Ovary (tissue), 9 donors: Measurements from ENCODE around the gene DDX6. TPM values are rescaled to one million over a fixed set of nuclear protein-coding genes. Genes with fewer than 3 reads are reported as not detected.
"Not testable (repeated sequence)": the region's sequence is repeated elsewhere in the genome, so short reads cannot be mapped to it uniquely, and the experiment has no call there.

ENCODE experiments used
- DNase-seq, 5 donors: peaks; one replicate each; pipeline ENCODE4 v3.0.0-alpha.2; 2019 to 2020
- H3K27ac ChIP-seq, 2 donors: fragments of 200-600 bp; one replicate each; pipeline versions ENCODE4 v1.5.1 to v1.8.0; 2019 to 2022
- H3K27me3 ChIP-seq: fragments of 200-600 bp; one replicate; pipeline ENCODE4 v1.8.0; 2022
- H3K36me3 ChIP-seq: fragments of 200-600 bp; sonication (generic); one replicate; pipeline ENCODE4 v1.5.1; 2019
- H3K4me1 ChIP-seq: one replicate; pipeline ENCODE4 v1.8.1; 2013; ENCODE audit warnings: mild to moderate bottlenecking, moderate library complexity; ENCODE audit not compliant: insufficient read depth
- H3K4me3 ChIP-seq: fragments of 200-600 bp; sonication (generic); one replicate; pipeline ENCODE4 v1.5.1; 2017
- H3K9me3 ChIP-seq, 2 donors: fragments of 200-600 bp in 1 of 2; sonication (generic) in 1 of 2; one replicate each; pipeline versions ENCODE4 v1.5.1 to v1.8.1; 2013 to 2019; ENCODE audit warnings: mild to moderate bottlenecking in 1 of 2, moderate library complexity in 1 of 2
- EP300 ChIP-seq: sonication (generic); formaldehyde crosslinking; IDR thresholded peaks from one replicate; pipeline ENCODE4 v1.6.1; 2017; ENCODE audit warnings: antibody characterized with exemption
- POLR2A ChIP-seq: fragments of 450-650 bp; IDR thresholded peaks from one replicate; pipeline ENCODE4 v1.6.1; 2017; ENCODE audit warnings: antibody characterized with exemption, mild to moderate bottlenecking, moderate library complexity
- WGBS, 3 donors: extraction: QIAGEN DNeasy Blood & Tissue Kit in 1 of 3; methylation state at CpG; one replicate each; pipeline versions ENCODE4 v1.1.5 to v1.1.7; 2013 to 2017; 5-methylcytosine and 5-hydroxymethylcytosine counted together
- intact Hi-C, 4 donors: fragments of 100-400 bp; cut with DNase I; formaldehyde crosslinking; loops; one replicate each; pipeline versions ENCODE4 v1.11.0 to v1.15.1; 2022 to 2023
- polyA plus RNA-seq, 2 donors: library from polyadenylated mRNA; stranded (reverse); fragments of 200-250 nt in 1 of 2; fragments of 350-450 nt in 1 of 2; fragmentation: Illumina TruSeq in 1 of 2; extraction: RNeasy Lipid Tissue Mini Kit (QIAGEN cat#74804) in 1 of 2; gene quantifications; one replicate each; pipeline ENCODE4 v1.2.3, GENCODE V29; 2013 to 2014
- total RNA-seq, 7 donors: library from RNA; depleted of rRNA in 2 of 7; stranded (reverse); fragments of >200 nt in 2 of 7; fragmentation: NEBNext Ultra II Directional in 3 of 7; extraction: Animal tissue kit (Norgen Biotek cat#: 25700) in 3 of 7; gene quantifications; one replicate each; pipeline versions ENCODE4 v1.1.0 to v1.2.4, GENCODE V29; 2016 to 2023
- TF ChIP-seq, protein P1 (sequence below), 3 donors: fragments of 450-650 bp in 2 of 3; fragments of 200-600 bp in 1 of 3; IDR thresholded peaks; one replicate each; pipeline versions ENCODE4 v1.5.1 to v1.8.0; 2016 to 2022; ENCODE audit warnings: antibody characterized with exemption in 3 of 3, mild to moderate bottlenecking in 1 of 3
- donor health status: DM: no; HTN: no; CAD: no; lungs with moderate emphysema.
- donor health status: DM: no; HTN: no; CAD: no.
- donor health status: Bipolar disorder and iron deficiency.
- donor health status: DM: yes; HTN: yes; CAD: no.
- donor health status: DM: no; HTN: no; CAD: no.
- donor health status: DM: yes; HTN: yes; CAD: no.

The DDX6 gene
- total and polyA plus RNA-seq, 9 donors: 33.9 to 212 (median 143) TPM

DNA sequence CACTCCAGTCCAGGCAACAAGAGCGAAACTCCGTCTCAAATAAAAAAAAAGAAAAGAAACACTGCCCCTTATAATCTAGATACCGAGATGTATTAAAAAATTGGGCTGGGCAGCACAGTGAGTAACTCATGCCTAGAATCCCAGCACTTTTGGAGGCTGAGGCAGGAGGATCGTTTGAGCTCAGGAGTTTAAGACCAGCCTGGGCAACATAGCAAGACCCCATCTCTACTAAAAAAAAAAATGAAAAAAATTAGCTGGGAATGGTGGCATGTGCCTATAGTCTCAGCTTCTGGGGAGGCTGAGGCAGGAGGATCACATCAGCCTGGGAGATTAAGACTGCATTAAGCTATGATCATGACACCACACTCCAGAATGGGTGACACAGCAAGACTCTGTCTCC lies 24.9 kb downstream of the DDX6 start:
- no peak for DNase-seq
- Histone ChIP-seq H3K36me3 (no peaks in the 10 kb centered on the region), H3K9me3 (no peaks in the 10 kb centered on the region), H3K27ac (no peak overlapping the region), H3K4me1 (peaks cover 10% of the 10 kb centered on the region), H3K27me3 (no peaks in the 10 kb centered on the region), H3K4me3 (no peak overlapping the region)
- intact Hi-C loops: no loop called here
- no peak for TF ChIP-seq POLR2A
- TF ChIP-seq, protein P1, sequence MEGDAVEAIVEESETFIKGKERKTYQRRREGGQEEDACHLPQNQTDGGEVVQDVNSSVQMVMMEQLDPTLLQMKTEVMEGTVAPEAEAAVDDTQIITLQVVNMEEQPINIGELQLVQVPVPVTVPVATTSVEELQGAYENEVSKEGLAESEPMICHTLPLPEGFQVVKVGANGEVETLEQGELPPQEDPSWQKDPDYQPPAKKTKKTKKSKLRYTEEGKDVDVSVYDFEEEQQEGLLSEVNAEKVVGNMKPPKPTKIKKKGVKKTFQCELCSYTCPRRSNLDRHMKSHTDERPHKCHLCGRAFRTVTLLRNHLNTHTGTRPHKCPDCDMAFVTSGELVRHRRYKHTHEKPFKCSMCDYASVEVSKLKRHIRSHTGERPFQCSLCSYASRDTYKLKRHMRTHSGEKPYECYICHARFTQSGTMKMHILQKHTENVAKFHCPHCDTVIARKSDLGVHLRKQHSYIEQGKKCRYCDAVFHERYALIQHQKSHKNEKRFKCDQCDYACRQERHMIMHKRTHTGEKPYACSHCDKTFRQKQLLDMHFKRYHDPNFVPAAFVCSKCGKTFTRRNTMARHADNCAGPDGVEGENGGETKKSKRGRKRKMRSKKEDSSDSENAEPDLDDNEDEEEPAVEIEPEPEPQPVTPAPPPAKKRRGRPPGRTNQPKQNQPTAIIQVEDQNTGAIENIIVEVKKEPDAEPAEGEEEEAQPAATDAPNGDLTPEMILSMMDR (IDR thresholded peaks at IDR 0.05): no peak
- no peak for TF ChIP-seq EP300
- WGBS, 3 donors: 86 to 96% (median 89%) methylated on average over 4 of the region's 4 CpGs

DNA sequence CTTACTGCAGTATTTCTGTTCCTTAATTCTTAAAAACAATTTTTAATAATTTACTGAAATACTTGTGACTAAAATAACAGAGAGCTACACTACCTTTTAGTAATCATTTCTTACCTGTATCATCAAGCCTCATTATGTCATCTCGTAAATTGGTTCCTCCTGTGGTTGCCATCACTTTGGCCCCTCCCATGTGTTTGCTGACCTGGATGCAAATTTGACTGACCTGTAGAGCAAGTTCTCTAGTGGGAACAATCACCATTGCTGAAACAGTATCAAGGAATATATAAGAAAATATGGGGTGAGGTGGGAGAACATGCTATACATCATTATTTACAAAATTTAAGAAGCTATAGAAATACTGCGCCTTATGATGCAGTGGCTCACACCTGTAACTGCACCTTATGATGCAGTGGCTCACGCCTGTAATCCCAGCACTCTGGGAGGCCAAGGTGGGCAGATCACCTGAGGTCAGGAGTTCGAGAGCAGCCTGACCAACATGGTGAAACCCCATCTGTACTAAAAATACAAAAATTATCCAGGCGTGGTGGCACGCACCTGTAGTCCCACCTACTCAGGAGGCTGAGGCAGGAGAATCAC lies 25.8 kb downstream of the DDX6 start:
- 84 to 94% (median 87%) methylated on average over 6 of the region's 6 CpGs for WGBS, 3 donors
- H3K4me1 ChIP-seq, H3K9me3 ChIP-seq, H3K36me3 ChIP-seq, DNase-seq, intact Hi-C loops, H3K27ac ChIP-seq, H3K27me3 ChIP-seq, H3K4me3 ChIP-seq: not testable (repeated sequence)

DNA sequence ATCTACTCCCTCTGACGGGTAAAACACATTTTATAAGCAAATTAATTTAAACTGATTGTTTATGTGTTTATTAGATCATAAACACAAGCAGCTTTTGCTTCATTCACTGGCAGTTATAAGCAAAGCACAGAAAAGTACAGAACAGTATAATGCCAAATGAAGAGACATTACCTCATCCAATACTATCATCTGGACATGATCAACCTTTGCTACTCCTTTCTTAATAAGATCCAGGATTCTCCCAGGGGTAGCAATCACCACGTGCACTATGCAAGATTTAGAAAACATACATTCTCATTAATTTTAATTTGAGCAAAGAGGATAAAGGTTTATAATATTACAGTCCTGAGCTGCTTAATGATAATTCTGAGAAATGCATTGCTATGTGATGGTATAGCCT lies 27.9 kb downstream of the DDX6 start:
- 55 to 66% (median 60%) methylated on average over 2 of the region's 2 CpGs for WGBS, 3 donors

DNA sequence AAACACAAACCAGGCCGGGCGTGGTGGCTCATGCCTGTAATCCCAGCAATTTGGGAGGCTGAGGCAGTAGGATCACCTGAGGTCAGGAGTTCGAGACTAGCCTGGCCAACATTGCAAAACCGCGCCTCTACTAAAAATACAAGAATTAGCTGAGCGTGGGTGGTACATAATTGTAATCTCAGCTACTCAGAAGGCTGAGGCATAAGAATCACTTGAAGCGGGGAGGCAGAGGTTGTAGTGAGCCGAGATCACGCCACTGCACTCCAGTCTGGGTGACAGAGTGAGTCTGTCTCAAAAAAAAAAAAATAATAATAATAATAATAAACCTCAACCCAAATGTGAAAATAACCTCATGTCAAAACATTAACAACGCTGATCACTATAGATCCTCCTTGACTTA lies 29.0 kb downstream of the DDX6 start:
- H3K4me1 ChIP-seq, intact Hi-C loops, H3K4me3 ChIP-seq, H3K27ac ChIP-seq, H3K9me3 ChIP-seq, DNase-seq, H3K36me3 ChIP-seq, H3K27me3 ChIP-seq: not testable (repeated sequence)
- 87 to 91% (median 90%) methylated on average over 10 of the region's 10 CpGs for WGBS, 3 donors

More for the DNA sequence above, 27.9 kb downstream of the DDX6 start:
- Histone ChIP-seq H3K4me1 (no peaks in the 10 kb centered on the region), H3K27me3 (no peaks in the 10 kb centered on the region), H3K36me3 (no peaks in the 10 kb centered on the region), H3K27ac (no peak overlapping the region), H3K9me3 (no peaks in the 10 kb centered on the region), H3K4me3 (no peak overlapping the region)
- TF ChIP-seq, protein P1 (IDR thresholded peaks at IDR 0.05): no peak
- TF ChIP-seq EP300: no peak
- no peak for TF ChIP-seq POLR2A
- intact Hi-C loops: no loop called here
- DNase-seq: no peak

DNA sequence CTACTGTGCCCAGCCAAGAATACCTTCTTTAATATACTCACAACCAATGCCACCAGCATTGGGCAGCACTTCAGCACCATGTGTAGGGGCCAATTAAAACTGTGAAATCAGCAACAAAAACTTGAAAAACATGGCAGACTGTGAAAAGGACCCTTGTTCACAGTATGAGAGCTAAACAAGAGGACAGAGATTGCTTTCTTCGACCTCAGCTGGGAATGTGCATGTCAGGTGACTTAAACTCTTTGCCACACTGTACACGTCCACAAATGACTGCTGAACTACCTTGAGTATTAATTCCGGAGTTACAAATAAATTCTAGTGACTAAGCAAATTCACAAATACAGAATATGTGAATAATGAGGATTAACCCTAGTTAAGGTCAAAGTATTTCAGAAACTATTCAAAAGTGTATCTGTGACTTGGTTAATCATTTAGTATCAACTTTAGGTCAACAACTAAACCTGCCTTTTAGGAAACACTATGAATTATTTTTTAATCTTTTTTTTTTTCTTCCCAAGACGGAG lies 33.0 kb downstream of the DDX6 start:
- no peak for DNase-seq
- Histone ChIP-seq H3K4me3 (no peak overlapping the region), H3K9me3 (no peaks in the 10 kb centered on the region), H3K36me3 (no peaks in the 10 kb centered on the region), H3K4me1 (no peaks in the 10 kb centered on the region), H3K27me3 (no peaks in the 10 kb centered on the region), H3K27ac (no peak overlapping the region)
- intact Hi-C loops: no loop called here
- TF ChIP-seq EP300 (no peak), POLR2A (no peak)
- TF ChIP-seq, protein P1 (IDR thresholded peaks at IDR 0.05): no peak
- WGBS, 3 donors: 76 to 79% (median 79%) methylated on average over 4 of the region's 4 CpGs
